ENCODE measurements around the gene RFC2. TPM values are rescaled to one million over a fixed set of nuclear protein-coding genes. Genes with fewer than 3 reads are reported as not detected.
A peak's percentile ranks its signal among the peaks of the same experiment; 100 is the strongest.

RFC2 gene
- total RNA-seq, 1 experiment from 2014 or later: 73.6 TPM

DNA sequence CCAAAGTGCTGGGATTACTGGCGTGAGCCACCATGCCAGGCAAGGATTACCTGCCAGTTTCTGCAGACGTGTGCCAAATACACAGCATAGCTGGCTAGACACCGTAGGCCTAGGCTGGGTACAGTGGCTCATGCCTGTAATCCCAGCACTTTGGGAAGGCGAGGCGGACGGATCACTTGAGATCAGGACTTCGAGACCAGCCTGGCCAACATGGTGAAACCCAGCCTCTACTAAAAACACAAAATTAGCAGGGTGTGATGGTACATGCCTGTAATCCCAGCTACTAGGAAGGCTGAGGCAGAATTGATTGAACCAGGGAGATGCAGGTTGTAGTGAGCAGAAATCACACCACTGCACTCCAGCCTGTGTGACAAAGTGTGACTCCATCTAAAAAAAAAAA is 868 bp downstream of the RFC2 start:
- H2AK5ac ChIP-seq (ENCODE audit: insufficient read length, low read length): no peak overlapping the region
- H3K23me2 ChIP-seq (ENCODE audit: insufficient read length, low read depth, low read length, poor library complexity, severe bottlenecking): peaks cover 7% of the 10 kb centered on the region
- H3T11ph ChIP-seq (ENCODE audit: low read length): no peak overlapping the region
- no peak overlapping the region for H3K14ac ChIP-seq (ENCODE audit: insufficient read depth, low read length)
- no peak overlapping the region for H3K23ac ChIP-seq (ENCODE audit: insufficient read length, low read depth, low read length)
- no peak overlapping the region for H2AFZ ChIP-seq (ENCODE audit: low read length)
- Mint-ChIP-seq H3K36me3 (ENCODE audit: insufficient read depth in 1 of 3, low read depth in 3 of 3) (peaks cover 30 to 43% (median 41%) of the 10 kb centered on the region in 3 experiments; a peak in 6 of 7 replicates), H3K4me3 (peak overlapping the region; percentile 95 to 99), H3K27me3 (ENCODE audit: low read depth) (no peaks in the 10 kb centered on the region), H3K27ac (peak overlapping the region in 2 of 3 experiments; percentile 99 to 100; a peak in 3 of 7 replicates), H3K4me1 (peaks cover 0 to 12% of the 10 kb centered on the region in 2 experiments; a peak in 2 of 4 replicates), H3K9me3 (no peaks in the 10 kb centered on the region)
- H2BK15ac ChIP-seq (ENCODE audit: low read depth, low read length): no peak overlapping the region
- H4K91ac ChIP-seq (ENCODE audit: insufficient read length, low read depth, low read length): no peak overlapping the region
- no peak overlapping the region for H3K56ac ChIP-seq (ENCODE audit: insufficient read length, low read depth, low read length)
- peaks cover 4% of the 10 kb centered on the region for H3K79me1 ChIP-seq (ENCODE audit: insufficient read depth, low read depth, low read length, poor library complexity, severe bottlenecking)
- no peak for DNase-seq
- H3K79me2 ChIP-seq (ENCODE audit: insufficient read depth, low read length): peaks cover 5% of the 10 kb centered on the region; the same call in 1 of the 2 replicates
- WGBS (ENCODE audit: extremely low coverage, insufficient read length, low lambda C conversion rate): no CpG with 5 or more reads among the region's 7 CpGs
- H3K4me1 ChIP-seq (ENCODE audit: insufficient read depth, low read length): no peaks in the 10 kb centered on the region; the same call in 1 of the 2 replicates
- no peak overlapping the region for H4K5ac ChIP-seq (ENCODE audit: insufficient read length, low read depth, low read length)
- no peak overlapping the region for H3K4ac ChIP-seq (ENCODE audit: low read depth, low read length)
- H2BK20ac ChIP-seq (ENCODE audit: low read depth, low read length, poor library complexity, severe bottlenecking): no peak overlapping the region
- H4K8ac ChIP-seq (replicated peaks; ENCODE audit: insufficient read length, low read depth, low read length): no peak overlapping the region
- H2BK12ac ChIP-seq (ENCODE audit: insufficient read length, low read depth, low read length): no peak overlapping the region
- H4K20me1 ChIP-seq (ENCODE audit: control insufficient read depth, insufficient read depth, insufficient read length): no peaks in the 10 kb centered on the region
- H2BK5ac ChIP-seq (ENCODE audit: insufficient read length, low read length): no peak overlapping the region
- no peaks in the 10 kb centered on the region for H3K27me3 ChIP-seq (ENCODE audit: insufficient read depth, low read length)
- peak overlapping the region; percentile 94 for H3K9ac ChIP-seq (ENCODE audit: extremely low read depth, insufficient read length, low read length)
- H3K27ac ChIP-seq (ENCODE audit: insufficient read length, low read depth, low read length): no peak overlapping the region
- H3K9me3 ChIP-seq (ENCODE audit: control insufficient read depth, low read depth, low read length): no peaks in the 10 kb centered on the region
- H3K4me2 ChIP-seq (ENCODE audit: insufficient read depth, insufficient read length, low read length): peak overlapping the region; percentile 49
- H2BK120ac ChIP-seq (ENCODE audit: low read depth, low read length, poor library complexity, severe bottlenecking): no peak overlapping the region
- H3K18ac ChIP-seq (ENCODE audit: insufficient read length, low read depth, low read length): no peak overlapping the region
- TF ChIP-seq, protein P1, sequence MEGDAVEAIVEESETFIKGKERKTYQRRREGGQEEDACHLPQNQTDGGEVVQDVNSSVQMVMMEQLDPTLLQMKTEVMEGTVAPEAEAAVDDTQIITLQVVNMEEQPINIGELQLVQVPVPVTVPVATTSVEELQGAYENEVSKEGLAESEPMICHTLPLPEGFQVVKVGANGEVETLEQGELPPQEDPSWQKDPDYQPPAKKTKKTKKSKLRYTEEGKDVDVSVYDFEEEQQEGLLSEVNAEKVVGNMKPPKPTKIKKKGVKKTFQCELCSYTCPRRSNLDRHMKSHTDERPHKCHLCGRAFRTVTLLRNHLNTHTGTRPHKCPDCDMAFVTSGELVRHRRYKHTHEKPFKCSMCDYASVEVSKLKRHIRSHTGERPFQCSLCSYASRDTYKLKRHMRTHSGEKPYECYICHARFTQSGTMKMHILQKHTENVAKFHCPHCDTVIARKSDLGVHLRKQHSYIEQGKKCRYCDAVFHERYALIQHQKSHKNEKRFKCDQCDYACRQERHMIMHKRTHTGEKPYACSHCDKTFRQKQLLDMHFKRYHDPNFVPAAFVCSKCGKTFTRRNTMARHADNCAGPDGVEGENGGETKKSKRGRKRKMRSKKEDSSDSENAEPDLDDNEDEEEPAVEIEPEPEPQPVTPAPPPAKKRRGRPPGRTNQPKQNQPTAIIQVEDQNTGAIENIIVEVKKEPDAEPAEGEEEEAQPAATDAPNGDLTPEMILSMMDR (conservative IDR thresholded peaks at IDR 0.05): no peak

All from H9 (cell line).